ENCODE results near the gene UBE2A.
A peak's percentile ranks its signal among the peaks of the same experiment; 100 is the strongest.

Gene UBE2A

DNA sequence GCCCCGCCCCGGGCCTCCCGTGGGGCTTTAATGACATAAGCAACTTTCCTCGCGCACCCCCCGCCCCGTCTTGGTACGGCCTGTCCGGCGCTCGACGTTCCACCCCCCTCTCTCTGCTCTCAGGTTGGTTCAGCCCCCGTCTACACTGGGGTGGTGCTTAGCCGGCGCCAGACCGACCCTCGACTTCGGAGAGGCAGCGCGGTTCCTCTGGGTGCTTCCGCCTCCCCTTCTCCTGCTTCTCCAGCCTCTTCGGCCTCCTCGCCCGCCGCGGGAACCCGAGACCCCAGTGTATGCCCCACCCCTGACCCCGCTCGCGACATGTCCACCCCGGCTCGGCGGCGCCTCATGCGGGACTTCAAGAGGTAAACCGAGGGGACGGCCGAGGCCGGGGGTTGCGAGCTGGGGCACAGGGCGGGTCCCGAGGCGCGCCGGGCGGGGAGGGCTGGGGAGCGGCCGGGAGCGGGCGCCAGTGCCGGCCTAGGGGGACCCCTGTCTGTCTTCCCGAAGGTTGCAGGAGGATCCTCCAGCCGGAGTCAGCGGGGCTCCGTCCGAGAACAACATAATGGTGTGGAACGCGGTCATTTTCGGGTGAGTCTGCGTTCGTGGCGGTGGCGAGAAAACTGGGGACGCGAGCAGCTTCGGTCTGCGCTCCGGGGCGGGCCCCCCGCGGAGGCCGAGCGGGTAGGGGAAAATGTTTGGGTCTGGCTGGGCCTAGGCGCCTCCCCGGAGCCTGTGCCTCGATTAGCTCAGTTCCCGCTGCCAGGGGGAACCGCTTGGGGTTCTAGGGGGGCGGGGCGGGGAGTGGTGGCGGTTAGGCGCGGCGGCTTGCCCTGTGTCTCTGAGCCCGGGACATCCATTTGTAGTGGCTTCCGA is at the start of gene UBE2A:
Gene UBE2A, plus strand, starts transcription at position 170 of the 873 bp plus-strand sequence. Its CDS starts 149 bp downstream, at position 319.
- Histone ChIP-seq H3K9me3 (ENCODE audit: control insufficient read depth, low read depth, low read length) (no peaks in the 10 kb centered on the region), H3K36me3 (ENCODE audit: control insufficient read depth, low read depth, low read length) (no peaks in the 10 kb centered on the region), H3K9ac (ENCODE audit: low read length) (peak within 1 kb of the TSS; percentile 69), H3K27ac (ENCODE audit: low read length) (no peak within 1 kb of the TSS), H3K27me3 (ENCODE audit: control insufficient read depth, insufficient read depth, low read length) (no peaks in the 10 kb centered on the region), H3K4me3 (ENCODE audit: low read length) (peak within 1 kb of the TSS; percentile 68), H3K4me1 (ENCODE audit: control insufficient read depth, low read depth, low read length) (no peaks in the 10 kb centered on the region)

DNA sequence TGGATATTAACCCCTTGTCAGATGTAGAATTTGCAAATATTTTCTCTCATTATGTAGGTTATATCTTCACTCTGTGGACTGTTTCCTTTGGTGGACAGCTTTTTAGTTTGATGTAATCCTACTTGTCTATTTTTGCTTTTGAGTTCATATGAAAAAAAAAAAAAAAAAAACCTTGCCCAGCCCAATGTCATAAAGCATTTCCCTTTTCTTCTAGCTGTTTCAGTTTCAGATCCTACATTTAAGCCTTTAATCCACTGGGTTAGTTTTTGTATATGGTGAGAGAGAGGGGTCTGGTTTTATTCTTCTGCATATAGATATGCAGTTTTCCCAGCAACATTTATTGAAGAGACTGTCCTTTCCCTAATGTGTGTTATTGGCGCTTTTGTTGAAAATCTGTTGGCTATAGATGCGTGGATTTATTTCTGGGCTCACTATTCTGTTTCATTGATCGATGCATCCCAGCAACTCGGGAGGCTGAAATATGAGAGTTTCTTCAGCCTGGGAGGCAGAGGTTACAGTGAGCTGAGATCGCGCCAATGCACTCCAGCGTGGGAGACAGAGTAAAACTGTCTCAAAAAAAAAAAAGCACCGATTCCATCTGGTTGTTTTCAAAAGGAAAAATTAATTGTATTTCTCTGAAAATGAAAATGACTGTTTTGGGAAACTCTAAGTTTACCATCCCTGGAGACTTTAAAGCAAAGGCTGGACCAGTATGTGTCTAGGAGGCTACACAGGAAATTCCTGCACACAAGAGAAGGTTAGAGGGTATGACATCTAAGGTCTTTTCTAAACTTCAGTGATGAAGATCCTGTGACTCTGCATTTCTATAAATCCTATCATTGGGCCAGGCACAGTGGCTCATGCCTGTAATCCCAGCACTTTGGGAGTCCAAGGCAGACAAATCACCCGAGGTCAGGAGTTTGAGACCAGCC is 44.8 kb upstream of the UBE2A start:
- Histone ChIP-seq H3K27me3 (ENCODE audit: control insufficient read depth, insufficient read depth, low read length) (no peaks in the 10 kb centered on the region), H3K9me3 (ENCODE audit: control insufficient read depth, low read depth, low read length) (peaks cover 17% of the 10 kb centered on the region), H3K27ac (ENCODE audit: low read length) (no peak overlapping the region), H3K9ac (ENCODE audit: low read length) (no peak overlapping the region), H3K36me3 (ENCODE audit: control insufficient read depth, low read depth, low read length) (no peaks in the 10 kb centered on the region), H3K4me3 (ENCODE audit: low read length) (no peak overlapping the region), H3K4me1 (ENCODE audit: control insufficient read depth, low read depth, low read length) (no peaks in the 10 kb centered on the region)

GRCh38 chrX:119537487-119537886 is 36.9 kb upstream of the UBE2A start:
- H3K9me3 ChIP-seq (ENCODE audit: control insufficient read depth, low read depth, low read length): peaks cover 9% of the 10 kb centered on the region
- peaks cover 12% of the 10 kb centered on the region for H3K36me3 ChIP-seq (ENCODE audit: control insufficient read depth, low read depth, low read length)
- H3K9ac ChIP-seq (ENCODE audit: low read length): no peak overlapping the region
- no peak overlapping the region for H3K4me3 ChIP-seq (ENCODE audit: low read length)
- H3K27me3 ChIP-seq (ENCODE audit: control insufficient read depth, insufficient read depth, low read length): no peaks in the 10 kb centered on the region
- no peaks in the 10 kb centered on the region for H3K4me1 ChIP-seq (ENCODE audit: control insufficient read depth, low read depth, low read length)
- no peak overlapping the region for H3K27ac ChIP-seq (ENCODE audit: low read length)

DNA sequence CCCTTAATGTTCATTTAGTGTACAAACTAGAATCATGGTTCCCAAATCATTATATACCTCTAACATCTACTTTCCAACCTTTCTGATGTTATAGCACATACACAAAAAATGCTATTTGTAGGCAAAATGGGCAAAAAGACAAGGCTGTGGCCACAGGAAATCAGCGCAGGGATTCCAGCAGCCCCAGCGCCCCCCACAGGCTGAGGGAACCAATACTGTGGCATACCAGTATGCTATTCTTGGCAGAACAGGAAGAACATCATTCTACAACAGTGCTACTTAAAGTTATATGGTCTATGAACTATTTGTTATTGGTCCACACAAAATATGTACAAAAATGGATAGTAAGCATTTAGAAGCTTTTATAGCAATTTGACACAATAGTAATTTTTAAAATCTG is 34.5 kb upstream of the UBE2A start:
- H3K4me1 ChIP-seq (ENCODE audit: control insufficient read depth, low read depth, low read length): no peaks in the 10 kb centered on the region

GRCh38 chrX:119541188-119541587 is 33.2 kb upstream of the UBE2A start:
- Histone ChIP-seq H3K9ac (ENCODE audit: low read length) (no peak overlapping the region), H3K9me3 (ENCODE audit: control insufficient read depth, low read depth, low read length) (peaks cover 6% of the 10 kb centered on the region), H3K27ac (ENCODE audit: low read length) (no peak overlapping the region), H3K36me3 (ENCODE audit: control insufficient read depth, low read depth, low read length) (peaks cover 12% of the 10 kb centered on the region), H3K4me3 (ENCODE audit: low read length) (no peak overlapping the region), H3K4me1 (ENCODE audit: control insufficient read depth, low read depth, low read length) (no peaks in the 10 kb centered on the region), H3K27me3 (ENCODE audit: control insufficient read depth, insufficient read depth, low read length) (no peaks in the 10 kb centered on the region)

More for the DNA sequence above, 34.5 kb upstream of the UBE2A start:
- Histone ChIP-seq H3K9me3 (ENCODE audit: control insufficient read depth, low read depth, low read length) (peaks cover 6% of the 10 kb centered on the region), H3K27me3 (ENCODE audit: control insufficient read depth, insufficient read depth, low read length) (no peaks in the 10 kb centered on the region), H3K4me3 (ENCODE audit: low read length) (no peak overlapping the region), H3K27ac (ENCODE audit: low read length) (no peak overlapping the region), H3K9ac (ENCODE audit: low read length) (no peak overlapping the region), H3K36me3 (ENCODE audit: control insufficient read depth, low read depth, low read length) (peaks cover 12% of the 10 kb centered on the region)

GRCh38 chrX:119549327-119550016 is 24.9 kb upstream of the UBE2A start:
- no peak overlapping the region for H3K4me3 ChIP-seq (ENCODE audit: low read length)
- peaks cover 8% of the 10 kb centered on the region for H3K9me3 ChIP-seq (ENCODE audit: control insufficient read depth, low read depth, low read length)
- no peaks in the 10 kb centered on the region for H3K4me1 ChIP-seq (ENCODE audit: control insufficient read depth, low read depth, low read length)
- no peaks in the 10 kb centered on the region for H3K27me3 ChIP-seq (ENCODE audit: control insufficient read depth, insufficient read depth, low read length)
- H3K36me3 ChIP-seq (ENCODE audit: control insufficient read depth, low read depth, low read length): no peaks in the 10 kb centered on the region
- no peak overlapping the region for H3K9ac ChIP-seq (ENCODE audit: low read length)
- no peak overlapping the region for H3K27ac ChIP-seq (ENCODE audit: low read length)

DNA sequence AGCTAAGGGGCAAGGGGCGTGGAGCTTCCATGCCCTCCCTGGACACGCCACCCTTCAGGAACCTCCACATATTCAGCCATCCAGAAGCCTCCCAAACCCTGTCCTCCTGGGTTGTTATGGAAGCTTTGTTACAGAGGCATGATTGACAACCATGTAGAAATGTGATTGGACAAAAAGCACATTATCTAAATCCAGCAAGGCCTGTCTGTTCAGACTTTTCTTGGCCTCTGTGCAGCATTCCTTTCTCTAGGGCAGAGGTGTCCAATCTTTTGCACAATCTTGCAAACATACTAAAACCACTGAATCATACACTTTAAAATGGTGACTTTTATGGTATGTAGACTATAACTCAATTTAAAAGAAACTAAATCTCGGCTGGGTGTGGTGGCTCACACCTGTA is 21.9 kb upstream of the UBE2A start:
- no peak overlapping the region for H3K27ac ChIP-seq (ENCODE audit: low read length)
- no peaks in the 10 kb centered on the region for H3K27me3 ChIP-seq (ENCODE audit: control insufficient read depth, insufficient read depth, low read length)
- peaks cover 6% of the 10 kb centered on the region for H3K9me3 ChIP-seq (ENCODE audit: control insufficient read depth, low read depth, low read length)
- no peak overlapping the region for H3K9ac ChIP-seq (ENCODE audit: low read length)
- H3K4me3 ChIP-seq (ENCODE audit: low read length): no peak overlapping the region
- no peaks in the 10 kb centered on the region for H3K4me1 ChIP-seq (ENCODE audit: control insufficient read depth, low read depth, low read length)
- no peaks in the 10 kb centered on the region for H3K36me3 ChIP-seq (ENCODE audit: control insufficient read depth, low read depth, low read length)

DNA sequence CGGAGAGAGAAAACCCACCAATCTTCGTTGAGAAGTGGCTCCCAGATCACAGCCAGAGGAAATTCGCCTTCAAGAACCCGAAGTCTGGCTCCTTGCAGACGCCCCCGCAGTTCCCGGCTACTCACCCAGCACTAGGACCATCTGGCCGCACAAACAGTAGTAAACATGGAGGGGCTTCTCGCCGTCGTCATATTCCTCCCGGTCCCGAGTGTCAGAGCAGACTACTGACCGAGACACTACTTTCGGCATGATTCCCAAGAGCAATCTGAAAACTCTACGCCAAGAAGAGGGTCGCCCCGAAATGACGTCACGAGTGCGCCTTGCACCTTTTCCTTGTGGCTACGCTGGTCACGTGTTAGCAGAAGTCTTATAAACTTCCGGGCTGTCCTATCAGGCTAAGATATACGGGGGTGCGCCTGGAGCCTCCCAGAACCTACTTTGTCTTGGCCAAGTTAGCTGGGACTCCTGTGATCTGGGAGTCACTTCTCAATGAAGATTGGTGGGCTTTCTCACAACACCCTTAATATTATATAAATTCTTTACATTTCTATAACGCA is 9.2 kb upstream of the UBE2A start, which contains the start of gene STEEP1:
Gene STEEP1, minus strand, starts transcription at position 303 of the 557 bp plus-strand sequence. Its CDS starts 54 bp downstream, at position 249.
- no peaks in the 10 kb centered on the region for H3K36me3 ChIP-seq (ENCODE audit: control insufficient read depth, low read depth, low read length)
- peak within 1 kb of the TSS; percentile 59 for H3K9ac ChIP-seq (ENCODE audit: low read length)

DNA sequence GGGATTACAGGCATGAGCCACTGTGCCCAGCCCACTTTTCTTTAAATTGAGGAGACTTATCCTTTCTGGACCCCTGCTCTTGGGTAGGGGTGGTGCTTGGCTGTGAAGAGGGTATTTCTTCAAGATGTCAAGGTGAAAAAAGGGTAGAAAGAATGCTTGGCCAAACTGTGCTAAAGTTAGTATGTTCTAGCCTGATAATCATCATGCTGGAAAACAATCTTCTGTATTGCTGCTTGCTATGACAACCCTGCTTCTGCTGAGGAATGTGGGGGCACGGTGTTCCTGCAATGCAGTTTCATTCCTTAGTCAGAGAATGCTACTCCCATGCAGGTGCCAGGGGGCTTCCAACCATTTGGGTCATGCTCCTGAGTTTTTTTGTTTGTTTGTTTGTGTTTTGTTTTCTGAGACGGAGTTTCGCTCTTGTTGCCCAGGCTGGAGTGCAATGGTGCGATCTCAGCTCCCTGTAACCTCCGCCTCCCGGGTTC is 4.0 kb upstream of the UBE2A start:
- Histone ChIP-seq H3K4me1 (ENCODE audit: control insufficient read depth, low read depth, low read length) (no peaks in the 10 kb centered on the region), H3K36me3 (ENCODE audit: control insufficient read depth, low read depth, low read length) (no peaks in the 10 kb centered on the region), H3K9me3 (ENCODE audit: control insufficient read depth, low read depth, low read length) (peaks cover 3% of the 10 kb centered on the region), H3K27ac (ENCODE audit: low read length) (no peak overlapping the region), H3K4me3 (ENCODE audit: low read length) (no peak overlapping the region), H3K27me3 (ENCODE audit: control insufficient read depth, insufficient read depth, low read length) (no peaks in the 10 kb centered on the region), H3K9ac (ENCODE audit: low read length) (no peak overlapping the region)

More for the DNA sequence above, 9.2 kb upstream of the UBE2A start, which contains the start of gene STEEP1:
- no peak within 1 kb of the TSS for H3K27ac ChIP-seq (ENCODE audit: low read length)
- no peaks in the 10 kb centered on the region for H3K4me1 ChIP-seq (ENCODE audit: control insufficient read depth, low read depth, low read length)
- no peaks in the 10 kb centered on the region for H3K27me3 ChIP-seq (ENCODE audit: control insufficient read depth, insufficient read depth, low read length)
- peaks cover 7% of the 10 kb centered on the region for H3K9me3 ChIP-seq (ENCODE audit: control insufficient read depth, low read depth, low read length)
- H3K4me3 ChIP-seq (ENCODE audit: low read length): peak within 1 kb of the TSS; percentile 72

DNA sequence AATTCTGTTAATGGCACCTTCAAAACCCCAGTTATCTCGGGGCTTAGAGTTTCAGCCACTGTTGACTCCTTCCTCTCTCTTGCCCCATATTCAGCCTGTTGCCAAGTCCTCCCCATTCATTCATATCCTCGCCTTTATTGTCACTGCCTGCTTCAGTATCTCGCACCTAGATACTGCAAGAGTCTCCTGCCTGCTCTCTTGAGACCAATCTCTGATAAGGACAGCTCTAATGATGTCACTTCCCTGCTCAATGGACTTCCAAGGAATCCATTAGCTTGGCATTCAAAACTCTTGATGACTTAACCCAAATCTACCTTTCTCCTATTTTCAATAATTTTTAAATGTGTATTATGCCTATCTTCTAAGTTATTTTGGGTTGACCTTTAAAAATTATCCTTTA is 1.1 kb upstream of the UBE2A start:
- no peaks in the 10 kb centered on the region for H3K27me3 ChIP-seq (ENCODE audit: control insufficient read depth, insufficient read depth, low read length)
- H3K4me3 ChIP-seq (ENCODE audit: low read length): peak overlapping the region; percentile 68
- H3K36me3 ChIP-seq (ENCODE audit: control insufficient read depth, low read depth, low read length): no peaks in the 10 kb centered on the region
- peak overlapping the region; percentile 33 for H3K9ac ChIP-seq (ENCODE audit: low read length)
- H3K27ac ChIP-seq (ENCODE audit: low read length): no peak overlapping the region
- no peaks in the 10 kb centered on the region for H3K4me1 ChIP-seq (ENCODE audit: control insufficient read depth, low read depth, low read length)
- no peaks in the 10 kb centered on the region for H3K9me3 ChIP-seq (ENCODE audit: control insufficient read depth, low read depth, low read length)
